Measurements from ENCODE around the gene CFAP119. TPM values are rescaled to one million over a fixed set of nuclear protein-coding genes. Genes with fewer than 3 reads are reported as not detected.

Gene CFAP119
- total and polyA plus RNA-seq, 2 of the 8 experiments (the other 6 are each of a cell fraction or from before 2014, with no cell fraction given), result 5.6 to 6.0 TPM

DNA sequence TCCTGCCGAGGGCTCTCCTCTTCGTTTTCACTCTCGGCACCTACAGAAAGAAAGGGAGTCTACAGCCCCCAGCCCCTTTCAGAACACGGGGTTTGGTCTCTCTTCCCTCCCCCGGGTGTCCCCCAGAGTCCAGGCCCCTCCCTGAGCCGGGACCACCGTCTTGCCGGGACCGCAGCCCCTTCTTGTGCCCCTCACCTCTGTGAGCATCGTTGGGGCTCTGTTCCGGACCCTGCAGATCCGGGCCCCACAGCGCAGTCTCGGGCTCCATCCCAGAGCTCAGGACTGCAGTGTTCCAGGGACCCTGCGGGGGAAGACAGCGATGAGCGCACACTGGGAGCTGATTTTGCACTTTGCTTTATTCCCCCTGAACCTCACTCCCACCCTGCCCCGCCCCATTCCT lies 22.4 kb upstream of the CFAP119 start (continued):
- TF ChIP-seq, protein P1, sequence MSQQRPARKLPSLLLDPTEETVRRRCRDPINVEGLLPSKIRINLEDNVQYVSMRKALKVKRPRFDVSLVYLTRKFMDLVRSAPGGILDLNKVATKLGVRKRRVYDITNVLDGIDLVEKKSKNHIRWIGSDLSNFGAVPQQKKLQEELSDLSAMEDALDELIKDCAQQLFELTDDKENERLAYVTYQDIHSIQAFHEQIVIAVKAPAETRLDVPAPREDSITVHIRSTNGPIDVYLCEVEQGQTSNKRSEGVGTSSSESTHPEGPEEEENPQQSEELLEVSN (IDR thresholded peaks at IDR 0.05), result no peak
- TF ChIP-seq BACH1 (IDR thresholded peaks at IDR 0.05; ENCODE audit: low read length) (no peak), MAFK (IDR thresholded peaks at IDR 0.05; ENCODE audit: low read depth, low read length) (no peak), RNF2 (IDR thresholded peaks at IDR 0.05; ENCODE audit: borderline replicate concordance, low read depth, low read length, missing control alignments, poor library complexity, severe bottlenecking) (no peak), TBP (IDR thresholded peaks at IDR 0.05; ENCODE audit: low read depth, low read length) (no peak), KDM5A (IDR thresholded peaks at IDR 0.05; ENCODE audit: low read length) (no peak), TAF7 (optimal IDR thresholded peaks at IDR 0.05; ENCODE audit: borderline replicate concordance, low read depth, low read length) (no peak), CBX8 (IDR thresholded peaks at IDR 0.05; ENCODE audit: borderline replicate concordance, low read depth, low read length) (no peak), JUND (IDR thresholded peaks at IDR 0.05; ENCODE audit: low read length) (no peak)

All from H1 (cell line).